ENCODE measurements around the gene CDH6.

CDH6 gene

DNA sequence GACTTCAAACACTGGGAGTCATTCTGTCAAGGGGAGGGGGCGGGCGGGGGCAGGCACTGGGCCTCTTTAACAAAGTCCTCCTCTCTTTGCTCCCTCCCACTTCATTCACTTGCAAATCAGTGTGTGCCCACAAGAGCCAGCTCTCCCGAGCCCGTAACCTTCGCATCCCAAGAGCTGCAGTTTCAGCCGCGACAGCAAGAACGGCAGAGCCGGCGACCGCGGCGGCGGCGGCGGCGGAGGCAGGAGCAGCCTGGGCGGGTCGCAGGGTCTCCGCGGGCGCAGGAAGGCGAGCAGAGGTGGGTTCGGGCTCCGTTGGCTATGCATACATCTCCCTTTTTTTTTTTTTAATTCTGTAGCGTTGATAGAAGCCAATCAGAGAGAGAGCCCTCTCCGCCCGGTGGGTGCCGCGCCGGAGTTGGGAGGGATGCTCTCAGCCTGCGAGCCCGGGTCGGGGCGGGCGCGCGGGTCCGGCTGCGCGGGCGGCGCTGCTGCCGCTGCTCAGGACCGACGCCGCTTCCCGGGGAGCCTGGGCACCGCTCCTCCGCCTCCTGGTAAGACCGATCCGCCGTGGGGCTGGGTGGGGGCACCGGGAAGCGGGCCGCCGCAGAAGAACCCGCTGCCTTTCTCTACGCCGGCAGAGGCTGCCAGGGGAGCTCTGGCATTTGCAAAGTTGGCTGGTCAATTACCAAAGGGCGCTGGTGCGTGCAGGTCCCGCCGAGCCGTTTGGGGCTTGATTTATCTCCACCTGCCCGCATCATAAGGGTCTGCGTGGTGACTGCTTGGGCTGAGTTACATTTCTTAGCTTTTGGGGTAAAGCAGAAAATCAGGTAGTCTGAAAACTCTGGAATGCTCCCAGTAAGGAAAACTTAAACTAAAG lies at the start of gene CDH6:
TSS of gene CDH6 (plus strand) at position 96 of the 877 bp plus-strand sequence. CDS start 73,788 bp downstream, outside the sequence.
- FAIRE-seq: no peak

DNA sequence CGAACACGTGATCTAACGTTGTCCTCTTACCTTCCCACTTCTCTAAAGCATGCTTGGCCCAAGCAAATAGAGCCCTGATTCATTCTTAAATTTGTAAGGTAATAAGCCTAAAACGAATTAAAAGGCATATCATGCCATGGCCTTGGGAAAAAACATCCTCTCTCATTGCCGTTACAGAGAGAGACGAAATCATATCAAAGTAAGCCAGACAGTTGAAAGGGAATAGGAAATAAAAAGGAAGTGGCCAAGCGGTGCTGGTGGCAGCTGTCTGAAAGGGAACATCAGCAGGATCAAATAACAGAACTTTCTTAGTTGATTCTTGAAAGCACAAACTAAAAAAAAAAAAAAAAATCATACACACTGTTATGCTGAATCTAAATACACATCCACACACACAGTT lies 49.1 kb upstream of the CDH6 start:
- no peak for FAIRE-seq

DNA sequence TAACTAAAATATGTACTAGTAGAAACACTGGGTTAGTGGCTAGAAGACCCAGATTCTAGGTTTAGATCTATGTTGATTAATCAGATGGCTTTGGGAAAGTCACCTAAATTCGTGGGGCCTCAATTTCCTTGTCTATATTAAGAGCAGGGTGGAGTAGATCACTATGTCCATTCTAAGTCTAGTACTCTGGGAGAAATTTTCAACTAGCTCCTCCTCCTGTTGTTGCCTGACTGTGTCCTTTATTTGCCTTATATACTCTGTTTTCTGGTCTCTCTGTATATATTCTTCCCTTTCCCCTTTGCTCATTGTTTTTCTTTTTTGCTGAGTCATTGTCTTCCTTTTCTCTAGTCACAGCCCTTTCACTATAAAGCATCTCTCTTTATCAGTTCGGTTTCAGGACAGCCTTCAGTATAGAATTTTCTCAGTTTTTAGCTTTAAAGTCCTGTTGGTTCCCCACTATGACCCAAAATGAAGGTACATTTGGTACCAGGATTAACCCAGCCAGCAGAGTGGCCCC lies 44.5 kb upstream of the CDH6 start:
- FAIRE-seq: no peak

DNA sequence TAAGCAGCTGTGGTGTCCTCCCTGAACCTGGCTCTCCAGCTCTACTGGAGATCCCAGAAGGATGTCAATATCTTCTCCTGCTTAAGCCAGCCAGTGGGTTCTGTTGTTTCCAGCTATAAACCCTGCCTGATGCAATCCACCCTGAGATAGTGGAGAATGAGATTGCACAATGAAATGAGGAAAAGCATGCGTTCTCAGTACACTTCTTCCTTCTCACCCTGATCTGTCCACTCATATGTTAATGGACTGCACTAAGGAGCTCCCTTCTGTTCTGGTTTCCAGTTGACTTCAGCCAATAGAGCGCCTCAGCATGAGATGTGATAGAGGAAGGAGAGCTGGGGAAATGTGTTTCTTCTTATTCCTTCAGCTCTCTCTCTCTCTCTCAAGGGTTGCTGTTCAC lies 40.0 kb upstream of the CDH6 start:
- no peak for FAIRE-seq

DNA sequence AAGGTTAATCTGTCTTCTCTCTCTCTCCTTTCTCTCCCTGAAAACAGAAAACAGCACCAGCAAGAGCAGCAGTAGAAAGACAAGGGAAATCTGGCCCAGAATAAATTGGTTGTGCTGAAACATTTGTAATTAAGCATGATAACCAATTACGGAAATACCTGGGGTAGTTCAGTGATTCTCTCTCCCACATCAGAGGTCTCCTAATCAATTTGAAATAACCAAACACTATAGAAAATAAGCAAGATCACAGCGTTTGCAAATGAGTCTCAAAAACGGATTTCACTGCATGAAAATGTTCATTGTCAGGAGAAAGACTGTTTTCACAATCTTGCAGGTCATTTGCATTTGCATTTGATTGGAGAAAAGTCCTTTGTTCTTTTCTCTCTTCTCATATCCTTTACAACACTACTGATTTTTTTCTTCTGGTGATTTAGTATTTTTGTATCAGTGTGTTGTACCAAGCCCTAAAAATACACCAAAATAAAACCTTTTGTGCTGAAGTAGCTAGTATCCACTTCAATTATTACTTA lies 36.8 kb upstream of the CDH6 start:
- no peak for FAIRE-seq

DNA sequence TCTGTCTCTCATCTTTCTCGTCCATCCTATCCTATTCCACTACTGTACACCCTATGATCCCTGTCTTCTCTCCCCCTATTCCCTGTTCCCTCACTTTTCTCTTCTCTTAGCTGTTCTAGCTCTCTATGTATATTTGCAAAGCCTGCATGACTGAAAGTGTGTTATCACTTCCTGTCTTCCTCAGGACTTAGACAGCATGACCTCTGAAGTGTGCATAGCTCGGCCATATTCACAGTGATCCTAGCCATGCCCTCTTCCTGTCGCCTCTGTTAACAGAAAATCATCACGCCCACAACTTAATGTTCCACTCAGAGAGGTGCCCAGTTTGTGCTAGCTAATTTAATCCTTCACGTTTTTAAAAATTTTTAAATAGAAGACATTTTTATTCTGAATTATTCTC lies 35.8 kb upstream of the CDH6 start:
- no peak for FAIRE-seq

DNA sequence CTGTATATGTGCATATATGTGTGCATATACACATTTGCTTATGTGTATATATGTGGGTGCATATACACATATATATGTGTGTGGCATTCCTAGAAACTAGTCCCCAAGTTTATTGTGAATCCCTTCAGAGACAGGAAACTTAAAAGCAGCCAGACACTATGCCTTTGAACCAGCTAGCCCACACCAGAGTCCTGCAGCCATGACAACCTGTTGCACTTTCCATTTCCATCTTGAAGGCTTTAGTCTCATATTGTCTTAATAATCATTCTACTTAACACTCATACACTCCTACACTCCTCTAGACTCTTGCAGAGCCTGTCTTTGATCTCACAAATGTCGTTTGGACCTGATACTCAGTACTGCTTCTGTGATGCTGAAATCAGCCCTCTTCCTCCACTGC lies 34.8 kb upstream of the CDH6 start:
- no peak for FAIRE-seq

DNA sequence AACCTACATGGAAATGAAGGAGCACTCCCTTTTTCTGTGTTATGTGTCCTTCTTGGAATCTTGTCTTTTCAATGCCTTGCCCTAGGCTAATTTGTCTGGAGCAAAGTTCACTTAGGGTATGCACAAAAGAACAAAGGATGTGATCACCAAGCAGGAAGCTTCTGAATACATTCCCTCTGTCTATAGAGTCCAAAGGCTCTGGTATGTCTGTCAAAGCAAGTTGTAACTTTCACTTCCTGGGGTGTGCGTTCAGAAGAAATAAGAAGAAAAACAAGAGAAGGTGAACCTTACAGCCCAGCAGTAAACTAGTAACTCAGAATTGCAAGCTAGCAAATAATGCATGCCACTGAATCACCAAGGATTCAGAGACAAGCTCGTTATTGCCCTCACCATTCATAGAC lies 31.7 kb upstream of the CDH6 start:
- FAIRE-seq: peak; percentile 10

DNA sequence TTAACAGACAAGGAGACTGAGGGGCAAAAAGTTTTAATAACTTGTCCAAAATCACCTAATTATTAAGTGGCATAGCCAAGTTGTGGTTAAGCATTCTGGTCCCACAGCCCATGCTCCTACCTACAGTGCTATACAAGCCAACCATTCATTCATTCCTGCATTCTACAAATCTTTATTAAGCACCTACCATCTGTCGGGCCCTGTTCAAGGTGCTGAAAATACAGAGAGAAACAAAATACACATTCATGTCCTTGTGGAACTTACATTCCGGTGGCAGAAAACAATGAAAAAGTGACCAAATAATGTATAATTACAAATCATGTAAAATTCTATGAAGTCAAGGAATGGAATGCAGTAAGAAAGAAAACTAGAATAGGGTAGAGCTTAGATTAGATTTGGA lies 27.8 kb upstream of the CDH6 start:
- FAIRE-seq: no peak

DNA sequence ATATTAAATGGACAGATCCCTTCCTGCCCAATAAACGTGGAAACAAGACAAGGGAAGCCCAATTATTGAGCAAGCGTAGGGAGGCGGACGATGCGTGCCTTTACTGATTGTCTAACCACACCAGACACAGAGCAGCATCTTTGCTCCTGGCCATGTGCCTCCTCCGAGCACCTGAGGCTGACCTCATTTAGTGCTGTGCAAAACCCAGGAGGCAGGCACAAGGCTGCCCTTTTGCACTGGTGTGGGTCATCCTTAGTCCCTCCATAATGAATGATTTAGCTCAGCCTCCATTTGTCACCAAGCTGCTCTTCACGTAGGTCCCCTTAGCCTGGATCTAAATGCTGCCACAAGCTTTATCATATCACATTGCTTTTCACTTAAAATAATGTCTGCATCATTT lies 24.1 kb upstream of the CDH6 start:
- no peak for FAIRE-seq

DNA sequence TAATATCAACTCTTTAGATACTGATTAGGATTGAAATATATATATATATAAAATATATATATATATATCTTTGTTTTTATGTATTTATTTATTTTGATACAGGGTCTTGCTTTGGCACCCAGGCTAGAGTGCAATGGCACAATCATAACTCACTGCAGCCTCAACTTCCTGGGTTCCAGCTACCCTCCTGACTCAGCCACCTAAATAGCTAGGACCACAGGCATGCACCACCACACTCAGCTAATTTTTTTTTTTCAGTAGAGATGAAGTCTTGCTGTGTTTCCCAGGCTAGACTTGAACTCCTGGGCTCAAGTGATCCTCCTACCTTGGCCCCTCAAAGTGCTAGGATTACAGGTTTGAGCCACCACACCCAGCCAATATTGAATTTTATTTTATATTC lies 20.6 kb upstream of the CDH6 start:
- no peak for FAIRE-seq

DNA sequence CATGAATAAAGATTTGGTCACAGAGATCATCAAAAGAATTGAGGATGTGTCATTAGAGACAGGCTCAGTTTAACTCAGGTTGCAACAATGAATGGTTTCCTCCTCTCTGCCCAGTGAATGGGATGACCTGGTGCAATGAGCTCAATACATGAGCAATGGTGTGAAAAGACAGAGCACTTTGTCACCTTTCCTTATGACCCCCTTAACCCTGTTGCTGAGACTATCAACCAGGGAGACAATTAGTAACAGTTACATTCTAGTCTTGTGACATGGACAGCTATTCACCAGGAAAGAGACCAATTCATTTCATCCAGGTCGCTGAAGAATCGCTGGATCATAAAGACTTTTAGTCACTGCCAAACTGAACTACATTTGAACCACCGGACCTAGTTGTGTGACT lies 19.9 kb upstream of the CDH6 start:
- no peak for FAIRE-seq

DNA sequence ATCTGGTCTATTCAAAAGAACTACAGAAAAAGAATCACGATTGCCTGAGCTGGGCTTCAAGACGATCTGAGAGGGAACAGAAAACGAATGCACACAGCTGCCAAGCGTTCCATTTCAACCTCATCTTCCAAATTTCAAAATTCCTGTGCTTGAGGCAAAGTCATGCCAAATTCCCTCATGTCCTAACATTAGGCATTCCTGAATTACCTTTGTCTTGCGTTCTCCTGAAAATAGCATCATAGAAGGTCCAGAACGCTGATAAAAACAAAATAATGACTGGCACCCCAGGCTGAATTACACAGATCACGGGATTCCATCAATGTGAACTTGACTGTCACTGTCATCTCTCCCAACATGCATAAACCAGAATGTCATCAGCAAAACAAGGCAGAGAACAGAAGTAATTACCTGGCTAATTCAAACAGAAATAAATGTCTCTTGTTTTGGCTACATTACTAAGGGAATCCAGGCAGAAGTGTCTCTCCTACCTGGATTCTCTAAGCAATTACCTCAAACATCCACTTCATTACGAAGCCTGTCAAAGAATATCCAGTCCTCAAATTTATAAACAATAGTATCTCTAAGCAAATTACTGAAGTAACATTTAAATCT lies 12.0 kb upstream of the CDH6 start:
- no peak for FAIRE-seq

DNA sequence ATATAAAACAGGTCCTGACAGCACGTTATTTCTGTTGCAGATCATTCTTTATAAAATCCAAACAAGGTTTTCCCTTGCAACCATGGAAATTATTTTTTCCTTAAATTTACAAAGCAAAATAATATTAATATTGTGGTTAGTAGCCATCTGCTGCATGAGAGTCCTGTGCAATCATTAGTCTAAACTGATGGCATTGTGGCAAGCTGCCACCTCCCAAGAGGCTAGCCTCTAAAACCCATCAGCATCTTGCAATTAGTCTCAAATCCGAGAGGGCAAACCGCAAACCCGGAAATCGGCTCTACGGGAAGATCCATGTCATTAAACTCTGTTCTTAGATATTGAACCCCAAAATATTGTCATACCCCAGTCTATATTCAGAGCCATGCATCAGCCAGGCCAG lies 11.3 kb upstream of the CDH6 start:
- FAIRE-seq: no peak

DNA sequence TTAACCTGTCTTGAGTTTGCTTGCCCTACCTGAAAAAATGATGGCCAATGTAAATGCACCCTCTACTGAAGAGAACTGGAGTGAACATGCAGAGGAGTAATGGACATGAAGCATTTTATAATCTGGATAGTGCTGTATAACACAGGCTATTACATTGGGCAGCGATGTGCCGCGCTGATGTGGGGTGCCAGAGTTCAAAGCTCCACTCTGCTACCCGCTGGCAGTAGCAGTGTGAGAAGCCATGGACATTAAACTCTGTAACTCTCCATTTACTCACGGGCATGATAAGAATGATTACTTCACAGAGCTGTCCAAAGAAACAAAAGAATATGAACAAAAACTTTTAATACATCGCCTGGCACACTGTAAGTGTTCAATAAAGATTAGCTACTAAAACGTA lies 7.5 kb upstream of the CDH6 start:
- no peak for FAIRE-seq

DNA sequence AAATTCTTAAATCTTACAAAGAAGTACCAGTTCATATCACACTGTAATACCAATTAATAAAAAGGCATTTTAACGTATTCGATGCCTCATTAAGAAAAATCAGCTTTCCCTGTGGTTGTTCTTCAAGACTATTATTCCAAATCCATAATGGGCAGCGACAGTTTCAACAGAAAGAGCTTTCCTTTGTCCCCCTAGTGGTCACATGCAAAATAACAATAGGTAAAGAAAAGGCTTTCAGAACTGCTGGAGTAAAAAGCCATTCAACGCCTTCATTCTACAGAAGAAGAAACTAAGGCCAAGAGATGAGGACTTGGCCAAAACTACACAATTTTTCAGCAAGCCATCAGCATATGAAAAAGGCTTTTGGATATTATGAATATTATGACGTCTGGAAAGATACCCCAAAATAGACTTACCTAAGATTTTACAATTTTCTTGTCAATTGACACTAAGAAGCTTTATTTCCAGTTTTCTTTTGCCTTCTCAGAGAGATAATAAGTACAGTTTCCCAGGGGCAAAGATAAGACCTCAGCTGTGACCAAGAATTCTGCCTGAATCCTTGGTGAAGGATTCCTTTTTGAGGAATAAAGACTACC lies 6.7 kb upstream of the CDH6 start:
- FAIRE-seq: no peak

DNA sequence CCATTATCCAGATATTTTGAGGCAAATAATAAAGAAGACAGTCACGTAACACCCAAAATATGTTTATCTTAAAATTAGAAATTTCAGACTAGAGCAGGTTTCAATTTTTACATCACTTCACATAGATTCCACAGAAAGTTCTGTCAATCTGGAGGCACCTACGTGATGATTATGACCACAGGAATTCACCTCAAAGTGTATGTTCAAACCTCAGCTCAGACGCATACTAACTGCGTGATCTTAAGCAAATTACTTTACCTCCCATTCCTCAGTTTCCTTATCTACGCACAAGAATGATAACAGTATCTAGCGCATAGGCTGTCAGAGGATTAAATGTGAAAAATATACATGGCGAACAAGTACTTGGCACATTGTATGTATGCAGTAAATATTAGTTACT lies 5.9 kb upstream of the CDH6 start:
- FAIRE-seq: no peak

DNA sequence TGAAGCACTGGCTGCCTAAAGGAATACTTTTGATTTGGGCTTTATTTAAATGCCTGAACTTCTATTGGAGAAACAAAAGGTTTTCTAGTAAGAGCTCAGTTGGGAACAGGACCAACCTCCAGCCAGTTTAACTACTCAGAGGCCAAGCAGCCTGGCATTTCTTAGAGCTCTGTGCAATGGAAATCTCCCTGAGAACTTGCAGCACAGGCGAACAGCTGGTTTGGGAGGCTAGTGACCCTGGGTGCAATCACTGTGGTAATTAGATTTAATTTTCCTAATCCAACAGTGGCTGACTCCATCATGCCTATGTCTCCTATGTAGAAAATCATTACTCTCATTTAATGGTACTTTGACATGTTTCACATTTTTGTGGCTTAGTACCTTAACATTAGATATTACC lies 1.0 kb upstream of the CDH6 start:
- FAIRE-seq: no peak

DNA sequence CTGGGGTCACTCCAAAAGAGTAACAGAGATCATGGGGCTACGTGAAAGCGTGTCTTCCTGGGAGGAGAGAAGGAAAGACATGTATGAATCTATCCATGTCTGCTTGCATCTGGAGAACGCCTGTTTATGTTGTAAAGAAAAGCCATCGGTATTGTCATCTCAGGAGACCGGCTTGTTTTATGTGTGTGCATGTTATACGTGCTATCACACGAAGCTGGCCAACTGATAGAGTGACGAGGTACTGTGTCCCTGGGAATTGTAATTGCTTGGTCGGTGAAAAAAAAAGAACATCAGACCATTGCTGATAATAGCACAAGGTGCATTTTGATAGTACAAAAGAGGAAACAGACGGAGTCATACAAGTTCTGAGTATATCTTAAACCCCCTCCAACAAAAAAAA lies 370 bp upstream of the CDH6 start:
- no peak for FAIRE-seq

DNA sequence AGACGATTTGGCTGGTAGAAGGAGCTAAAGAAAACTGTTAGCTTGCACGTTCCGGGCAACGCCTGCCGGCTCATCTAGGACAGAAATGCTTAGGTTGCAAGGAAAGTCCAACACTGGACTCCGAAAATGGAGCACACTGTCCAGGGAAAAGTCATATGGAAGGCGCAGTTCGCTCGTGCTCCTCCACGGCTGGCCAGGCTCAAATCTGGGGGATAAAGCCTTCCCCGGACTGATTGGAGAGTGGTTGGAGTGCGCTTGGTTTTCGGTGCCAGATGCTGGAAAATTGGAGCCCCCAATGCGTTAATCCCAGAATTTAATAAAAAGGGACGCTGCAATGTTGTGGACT lies 955 bp downstream of the CDH6 start:
- no peak for FAIRE-seq

DNA sequence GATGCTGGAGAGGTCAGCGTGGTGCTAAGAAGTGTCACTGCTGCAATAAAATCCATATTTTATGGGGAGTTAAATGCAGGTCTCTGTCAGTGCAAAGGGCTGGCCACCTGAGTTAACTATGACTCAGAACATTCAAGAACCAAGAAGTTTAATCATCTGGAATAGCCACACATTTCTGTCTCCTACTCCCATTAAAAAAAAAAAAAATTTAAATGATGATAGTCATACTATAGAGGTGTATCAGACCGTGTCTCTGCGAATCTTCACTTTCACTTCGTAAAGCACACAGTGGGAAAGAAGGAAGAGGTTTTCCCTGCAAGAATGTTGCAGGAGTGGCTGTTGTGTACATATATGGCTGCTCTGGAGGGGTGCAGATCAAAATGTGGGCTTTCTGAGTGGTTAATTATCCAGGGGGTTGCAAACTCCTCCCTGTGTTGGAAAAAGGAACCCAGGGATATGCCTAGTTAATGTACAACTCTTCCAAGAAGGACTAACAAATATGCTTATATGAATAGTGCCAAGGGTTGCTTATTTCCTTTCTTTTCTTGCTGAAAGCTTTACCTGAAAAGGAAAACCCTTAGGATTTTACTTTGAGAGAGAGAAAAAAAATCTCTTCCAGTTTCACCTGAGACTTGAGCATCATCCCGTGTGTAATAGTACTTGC lies 1.5 kb downstream of the CDH6 start:
- no peak for FAIRE-seq

DNA sequence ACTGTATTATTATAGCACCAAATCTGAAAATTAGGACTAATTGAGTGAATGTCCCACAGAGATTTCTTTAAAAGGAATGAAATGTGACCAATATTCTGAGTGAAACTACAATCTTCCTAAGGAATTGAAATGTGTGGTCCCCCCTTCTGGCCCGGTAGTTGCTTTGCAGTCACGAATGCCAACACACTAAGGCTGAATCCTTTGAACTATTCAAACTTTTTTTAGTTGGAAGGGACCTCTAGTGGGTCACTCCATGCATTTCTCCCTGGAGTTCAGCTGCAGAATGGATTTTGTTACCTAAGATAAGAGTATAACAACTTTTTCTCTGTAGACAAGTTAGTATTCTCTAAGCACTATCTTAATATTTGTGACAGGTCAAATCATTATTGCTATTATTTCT lies 2.8 kb downstream of the CDH6 start:
- FAIRE-seq: no peak

DNA sequence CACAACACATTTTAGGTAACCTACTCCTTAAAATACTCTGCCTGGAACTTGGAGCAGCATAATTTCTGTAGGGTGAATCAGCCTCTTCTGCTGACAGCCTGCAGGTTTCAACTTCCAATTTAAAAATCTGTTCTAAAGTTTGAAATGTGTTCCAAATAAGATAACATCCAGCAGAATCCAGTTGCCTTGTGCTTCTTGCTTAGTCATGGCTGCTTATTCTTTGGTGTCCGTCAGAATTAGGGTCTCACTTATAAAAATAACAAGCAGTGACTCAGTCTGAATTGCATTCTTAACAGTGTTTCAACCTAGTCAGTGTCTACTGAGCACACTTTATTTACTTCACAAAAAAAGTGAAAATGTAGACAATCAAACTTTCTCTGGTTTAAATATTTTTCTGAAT lies 3.7 kb downstream of the CDH6 start:
- FAIRE-seq: no peak

Measured in colon (tissue), 2 donors.